CD4-positive, alpha-beta memory T cell (primary cell): Measurements from ENCODE around the gene APOA4. TPM values are rescaled to one million over a fixed set of nuclear protein-coding genes. Genes with fewer than 3 reads are reported as not detected.

Experiments used
- CTCF ChIA-PET: fragments of 350-600 bp; sonication (Branson Sonifier 250); formaldehyde crosslinking; loops from one replicate; lab custom pipeline; 2021; ENCODE audit warnings: inconsistent platforms; ENCODE audit not compliant: partially characterized antibody; lab: Charles Lee
- POLR2A ChIA-PET: fragments of 350-600 bp; sonication (Branson Sonifier 250); formaldehyde crosslinking; loops from one replicate; lab custom pipeline; 2021; ENCODE audit not compliant: partially characterized antibody; lab: Charles Lee
- DNase-seq, 5 donors: peaks; one replicate each; pipeline versions ENCODE4 v3.0.0 to v3.0.0-alpha.2; 2020 to 2022; ENCODE audit warnings: mixed read lengths in 1 of 5
- H3K27ac ChIP-seq: one replicate; pipeline ENCODE4 v1.7.0; 2013; ENCODE audit warnings: low read depth, low read length
- H3K27me3 ChIP-seq: 2 replicates; pipeline ENCODE4 v1.7.0; 2013; ENCODE audit warnings: mild to moderate bottlenecking, low read length, moderate library complexity; ENCODE audit not compliant: insufficient read depth
- H3K36me3 ChIP-seq: 2 replicates; pipeline ENCODE4 v1.7.0; 2013; ENCODE audit warnings: mild to moderate bottlenecking, low read length, moderate library complexity; ENCODE audit not compliant: insufficient read depth
- H3K4me1 ChIP-seq: 2 replicates; pipeline ENCODE4 v1.7.0; 2013; ENCODE audit warnings: mild to moderate bottlenecking, low read length, moderate library complexity; ENCODE audit not compliant: insufficient read depth
- H3K4me3 ChIP-seq, 2 donors: one replicate each; pipeline ENCODE4 v1.7.0; 2013; ENCODE audit warnings: low read length in 2 of 2, mild to moderate bottlenecking in 1 of 2
- H3K9me3 ChIP-seq, 2 donors: one replicate each; pipeline ENCODE4 v1.7.0; 2013; ENCODE audit warnings: low read length in 2 of 2, control low read depth in 1 of 2; ENCODE audit not compliant: control insufficient read depth in 1 of 2
- H3K27ac Mint-ChIP-seq, 7 donors: one replicate each; pipeline ENCODE4 v1.8.0; 2020 to 2021; ENCODE audit warnings: mixed read lengths in 7 of 7, mild to moderate bottlenecking in 6 of 7, inconsistent platforms in 3 of 7, moderate library complexity in 3 of 7
- H3K27me3 Mint-ChIP-seq, 2 donors: one replicate each; pipeline ENCODE4 v1.8.0; 2020 to 2021; ENCODE audit warnings: mixed read lengths in 2 of 2
- H3K36me3 Mint-ChIP-seq, 2 donors: one replicate each; pipeline ENCODE4 v1.8.0; 2020 to 2021; ENCODE audit warnings: mixed read lengths in 2 of 2, inconsistent platforms in 1 of 2, mild to moderate bottlenecking in 1 of 2
- H3K4me1 Mint-ChIP-seq, 4 donors: one replicate each; pipeline ENCODE4 v1.8.0; 2020 to 2021; ENCODE audit warnings: mixed read lengths in 4 of 4, mild to moderate bottlenecking in 1 of 4
- H3K4me3 Mint-ChIP-seq, 8 donors: one replicate each; pipeline ENCODE4 v1.8.0; 2020 to 2021; ENCODE audit warnings: mixed read lengths in 8 of 8, mild to moderate bottlenecking in 7 of 8, moderate library complexity in 6 of 8, inconsistent platforms in 3 of 8
- H3K9me3 Mint-ChIP-seq, 8 donors: one replicate each; pipeline ENCODE4 v1.8.0; 2020 to 2021; ENCODE audit warnings: mixed read lengths in 8 of 8, mild to moderate bottlenecking in 5 of 8, inconsistent platforms in 3 of 8, moderate library complexity in 1 of 8
- intact Hi-C: fragments of 100-400 bp; cut with micrococcal nuclease; formaldehyde crosslinking; loops from one replicate; pipeline ENCODE4 v1.15.1; 2023
- polyA plus RNA-seq, 2 donors: library from polyadenylated mRNA; unstranded; fragments of 300-500 nt; fragmentation: Illumina TruSeq; gene quantifications; one replicate each; pipeline ENCODE4 v1.2.3, GENCODE V29; 2021
- total RNA-seq, 2 experiments: library from RNA; stranded (reverse); gene quantifications; one replicate each; pipeline ENCODE4 v1.2.3, GENCODE V29; 2021

The APOA4 gene
- total and polyA plus RNA-seq, 4 experiments from 2014 or later = not detected

DNA sequence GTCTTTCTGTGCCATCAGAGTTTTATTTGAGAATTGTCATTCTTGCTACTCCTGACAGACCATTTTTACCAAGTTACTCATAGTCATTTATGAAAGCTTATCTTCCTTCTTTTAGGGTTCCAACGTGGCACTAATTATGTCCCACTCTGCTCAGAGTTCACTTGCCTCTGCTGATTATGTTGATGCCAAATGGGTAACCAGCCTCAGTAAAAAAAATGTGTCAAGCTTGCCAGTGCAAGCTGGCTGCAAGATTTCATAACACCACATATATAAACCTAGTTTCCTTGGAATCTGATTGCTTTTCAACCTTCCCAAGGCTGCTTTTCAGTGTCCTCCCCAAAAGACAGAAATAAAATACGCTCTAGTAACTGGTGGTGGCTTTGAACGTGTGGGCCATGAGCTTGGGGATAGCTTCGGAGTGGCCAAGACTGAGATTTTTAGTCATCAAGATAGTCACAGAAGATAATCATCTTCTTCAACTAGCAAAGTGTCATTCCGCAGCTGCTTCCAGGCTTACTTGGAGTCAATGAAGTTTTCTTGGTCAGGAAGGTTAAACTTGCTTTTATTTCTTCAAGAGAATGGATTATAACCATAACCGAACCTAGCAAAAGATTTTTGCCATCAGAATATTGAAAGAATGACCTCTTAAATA lies 43.8 kb upstream of the APOA4 start:
- Histone ChIP-seq H3K4me3 (no peak overlapping the region), H3K27me3 (no peaks in the 10 kb centered on the region), H3K36me3 (peaks cover 61% of the 10 kb centered on the region), H3K4me1 (no peaks in the 10 kb centered on the region), H3K9me3 (no peaks in the 10 kb centered on the region), H3K27ac (no peak overlapping the region)
- CTCF ChIA-PET = interaction anchor here (2.6 kb wide), 1 partner anchor 31 kb away, joined by 13 read pairs; no protein-coding TSS in a partner anchor
- no peak overlapping the region for H3K4me3 Mint-ChIP-seq
- H3K4me1 Mint-ChIP-seq = peaks cover 1 to 11% (median 6%) of the 10 kb centered on the region in 4 donors
- peaks cover 0 to 1% (median 0%) of the 10 kb centered on the region in 8 donors for H3K9me3 Mint-ChIP-seq
- peaks cover 87% of the 10 kb centered on the region in 2 donors for H3K36me3 Mint-ChIP-seq
- H3K27me3 Mint-ChIP-seq = no peaks in the 10 kb centered on the region
- no peak for DNase-seq
- intact Hi-C loops = no loop called here
- peak overlapping the region in 2 of 7 donors; percentile 4 to 5 for H3K27ac Mint-ChIP-seq
- POLR2A ChIA-PET = interaction anchor here (0.7 kb wide), 1 partner anchor 13 kb away, joined by 3 read pairs; no protein-coding TSS in a partner anchor

DNA sequence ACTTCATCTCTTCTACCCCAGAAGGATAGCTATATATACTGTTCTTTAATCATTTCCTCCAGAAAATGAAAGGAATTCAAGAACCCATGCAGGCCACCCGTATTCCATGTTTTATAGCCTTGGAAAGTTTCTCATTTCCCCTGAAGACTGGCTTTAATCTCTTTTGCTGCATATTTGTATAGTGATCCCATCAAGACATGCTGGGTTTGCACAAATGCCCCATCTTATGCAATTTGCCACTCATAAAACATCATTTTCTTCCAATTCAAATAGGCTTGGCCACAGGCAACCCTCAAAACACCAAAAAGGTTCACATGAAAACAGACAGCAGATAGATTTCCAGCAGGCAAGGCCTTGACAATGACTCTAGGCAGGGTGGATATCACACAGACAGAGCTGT lies 42.6 kb upstream of the APOA4 start:
- Mint-ChIP-seq H3K4me3 (no peak overlapping the region), H3K27me3 (no peaks in the 10 kb centered on the region), H3K9me3 (no peaks in the 10 kb centered on the region), H3K27ac (peak overlapping the region in 3 of 7 donors; percentile 54 to 63 (median 58)), H3K4me1 (peaks cover 2 to 7% (median 4%) of the 10 kb centered on the region in 4 donors), H3K36me3 (peaks cover 87 to 88% of the 10 kb centered on the region in 2 donors)
- ChIA-PET CTCF (interaction anchor here (0.8 to 2.6 kb wide), 2 partner anchors 30 to 240 kb away, joined by 4 to 13 read pairs; no protein-coding TSS in a partner anchor), POLR2A (interaction anchor here (0.9 to 1.3 kb wide), 3 partner anchors 12 to 241 kb away, joined by 3 to 6 read pairs (median 3); no protein-coding TSS in a partner anchor)
- Histone ChIP-seq H3K9me3 (no peaks in the 10 kb centered on the region), H3K4me3 (no peak overlapping the region), H3K4me1 (no peaks in the 10 kb centered on the region), H3K27ac (no peak overlapping the region), H3K36me3 (peaks cover 61% of the 10 kb centered on the region), H3K27me3 (no peaks in the 10 kb centered on the region)
- intact Hi-C loops = no loop called here
- no peak for DNase-seq

DNA sequence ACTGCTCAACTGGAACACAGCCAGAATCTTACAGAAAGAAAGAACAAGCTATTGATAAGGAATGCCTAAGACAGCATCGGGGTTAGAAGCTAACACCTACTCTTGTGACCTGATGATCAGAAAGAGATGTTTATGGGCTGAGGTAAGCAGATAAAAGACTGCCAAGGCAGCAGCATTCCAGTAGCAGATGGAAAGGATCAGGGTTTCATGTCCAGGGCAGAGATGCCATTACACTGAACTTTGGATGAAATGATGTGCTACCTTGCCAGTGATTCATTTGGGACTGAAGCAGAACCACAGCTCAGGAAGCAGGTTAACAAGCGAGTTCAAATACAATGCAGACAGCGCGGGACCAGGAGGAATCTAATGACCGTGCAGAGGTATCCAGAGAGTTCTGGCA lies 41.4 kb upstream of the APOA4 start:
- intact Hi-C loops = no loop called here
- ChIA-PET CTCF (interaction anchor here (0.8 to 2.2 kb wide), 3 partner anchors 10 to 242 kb away, joined by 4 to 11 read pairs (median 5); no protein-coding TSS in a partner anchor), POLR2A (interaction anchor here (1.3 to 1.5 kb wide), 2 partner anchors 9 to 29 kb away, joined by 3 to 4 read pairs; no protein-coding TSS in a partner anchor)
- Mint-ChIP-seq H3K27me3 (no peaks in the 10 kb centered on the region), H3K4me1 (peaks cover 0 to 7% (median 2%) of the 10 kb centered on the region in 4 donors), H3K27ac (peak overlapping the region in 5 of 7 donors; percentile 19 to 81 (median 69)), H3K9me3 (no peaks in the 10 kb centered on the region), H3K4me3 (no peak overlapping the region), H3K36me3 (peaks cover 83 to 84% of the 10 kb centered on the region in 2 donors)
- Histone ChIP-seq H3K27ac (no peak overlapping the region), H3K27me3 (no peaks in the 10 kb centered on the region), H3K9me3 (no peaks in the 10 kb centered on the region), H3K4me3 (no peak overlapping the region), H3K36me3 (peaks cover 55% of the 10 kb centered on the region), H3K4me1 (no peaks in the 10 kb centered on the region)
- no peak for DNase-seq

DNA sequence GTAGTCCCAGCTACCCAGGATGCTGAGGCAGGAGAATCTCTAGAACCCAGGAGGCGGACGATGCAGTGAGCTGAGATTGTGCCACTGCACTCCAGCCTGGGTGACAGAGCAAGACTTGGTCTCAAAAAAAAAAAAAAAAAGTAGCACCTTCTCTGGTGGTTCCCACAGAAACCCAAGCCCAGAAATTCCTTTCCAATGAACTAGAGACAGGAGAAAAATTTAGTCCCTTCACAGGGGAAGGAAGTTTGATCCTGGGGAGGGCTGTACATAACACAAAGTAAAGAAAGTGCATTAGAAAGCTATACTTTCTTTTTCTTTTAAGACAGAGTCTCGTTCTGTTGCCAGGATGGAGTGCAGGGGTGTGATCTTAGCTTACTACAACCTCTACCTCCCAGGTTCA lies 39.8 kb upstream of the APOA4 start:
- Mint-ChIP-seq H3K4me3 (no peak overlapping the region), H3K9me3 (no peaks in the 10 kb centered on the region), H3K36me3 (peaks cover 83 to 85% of the 10 kb centered on the region in 2 donors), H3K4me1 (peaks cover 0 to 7% (median 3%) of the 10 kb centered on the region in 4 donors), H3K27ac (peak overlapping the region in 1 of 7 donors; percentile 37), H3K27me3 (no peaks in the 10 kb centered on the region)
- ChIA-PET POLR2A (interaction anchor here (4.4 kb wide), 1 partner anchor 11 kb away, joined by 22 read pairs; no protein-coding TSS in a partner anchor), CTCF (interaction anchor here (0.9 to 2.2 kb wide), 4 partner anchors 18 to 243 kb away, joined by 3 to 11 read pairs (median 4); no protein-coding TSS in a partner anchor)
- Histone ChIP-seq H3K4me3 (no peak overlapping the region), H3K27me3 (no peaks in the 10 kb centered on the region), H3K36me3 (peaks cover 65% of the 10 kb centered on the region), H3K9me3 (no peaks in the 10 kb centered on the region), H3K27ac (no peak overlapping the region), H3K4me1 (no peaks in the 10 kb centered on the region)
- intact Hi-C loops = no loop called here
- DNase-seq = no peak

DNA sequence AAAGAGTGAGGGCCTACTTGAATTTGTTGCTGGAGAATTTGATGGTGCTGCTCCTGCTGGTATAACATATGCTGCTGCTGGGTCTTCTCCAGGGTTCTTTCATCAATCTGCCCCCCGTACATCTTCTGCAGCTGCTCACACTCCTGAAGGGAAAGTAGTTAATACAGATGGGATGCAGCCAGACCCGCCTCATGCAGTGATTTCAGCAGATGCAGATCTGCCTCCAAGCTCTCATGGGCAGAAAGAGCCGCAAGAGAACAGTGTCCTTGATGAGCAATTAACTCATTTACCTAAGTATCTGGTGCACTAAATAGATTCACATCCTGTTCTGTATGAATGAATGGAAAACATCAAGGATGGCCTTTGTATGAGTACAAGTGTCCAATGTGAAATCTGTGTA lies 39.1 kb upstream of the APOA4 start:
- Histone ChIP-seq H3K27ac (no peak overlapping the region), H3K36me3 (peaks cover 63% of the 10 kb centered on the region), H3K9me3 (no peaks in the 10 kb centered on the region), H3K4me1 (peaks cover under 1% of the 10 kb centered on the region), H3K4me3 (no peak overlapping the region), H3K27me3 (no peaks in the 10 kb centered on the region)
- ChIA-PET CTCF (interaction anchor here (0.7 to 1.9 kb wide), 3 partner anchors 26 to 237 kb away, joined by 4 to 11 read pairs (median 5); no protein-coding TSS in a partner anchor), POLR2A (interaction anchor here (4.4 kb wide), 1 partner anchor 10 kb away, joined by 22 read pairs; no protein-coding TSS in a partner anchor)
- intact Hi-C loops = no loop called here
- H3K27ac Mint-ChIP-seq = peak overlapping the region in 3 of 7 donors; percentile 53 to 74 (median 65)
- no peak overlapping the region for H3K4me3 Mint-ChIP-seq
- peaks cover 81 to 85% of the 10 kb centered on the region in 2 donors for H3K36me3 Mint-ChIP-seq
- no peaks in the 10 kb centered on the region for H3K27me3 Mint-ChIP-seq
- H3K9me3 Mint-ChIP-seq = no peaks in the 10 kb centered on the region
- no peak for DNase-seq
- peaks cover under 1 to 15% (median 5%) of the 10 kb centered on the region in 4 donors for H3K4me1 Mint-ChIP-seq

DNA sequence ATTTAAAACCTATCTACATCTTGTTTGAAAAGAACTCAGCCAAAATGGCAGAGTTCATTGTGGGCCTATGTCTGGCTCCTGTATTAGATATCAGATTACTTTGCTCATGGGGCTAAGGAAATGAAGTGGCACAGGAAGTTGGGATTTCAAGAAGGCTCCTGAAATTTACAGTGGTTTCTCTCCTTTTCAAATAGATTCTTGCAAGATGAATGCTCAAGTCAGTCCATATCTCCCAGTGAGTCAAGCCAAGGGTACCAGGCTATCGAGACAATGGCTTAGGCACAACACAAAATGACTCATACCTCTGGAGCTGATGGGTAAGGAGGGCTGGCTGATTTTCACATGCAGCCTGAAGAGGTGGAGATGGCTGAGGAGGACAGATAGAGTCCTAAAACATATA lies 38.4 kb upstream of the APOA4 start:
- intact Hi-C loops = no loop called here
- Histone ChIP-seq H3K9me3 (no peaks in the 10 kb centered on the region), H3K27me3 (no peaks in the 10 kb centered on the region), H3K27ac (no peak overlapping the region), H3K4me1 (peaks cover 7% of the 10 kb centered on the region), H3K36me3 (peaks cover 56% of the 10 kb centered on the region), H3K4me3 (no peak overlapping the region)
- Mint-ChIP-seq H3K36me3 (peaks cover 78 to 82% of the 10 kb centered on the region in 2 donors), H3K9me3 (no peaks in the 10 kb centered on the region), H3K27ac (peak overlapping the region in 6 of 7 donors; percentile 45 to 83 (median 67)), H3K4me3 (no peak overlapping the region), H3K27me3 (no peaks in the 10 kb centered on the region), H3K4me1 (peaks cover 7 to 21% (median 11%) of the 10 kb centered on the region in 4 donors)
- ChIA-PET CTCF (interaction anchor here (0.7 to 1.9 kb wide), 3 partner anchors 25 to 238 kb away, joined by 4 to 11 read pairs (median 5); no protein-coding TSS in a partner anchor), POLR2A (interaction anchor here (4.4 kb wide), 1 partner anchor 9 kb away, joined by 22 read pairs; no protein-coding TSS in a partner anchor)
- no peak for DNase-seq
